ENCODE data around the gene CEP112. TPM values are rescaled to one million over a fixed set of nuclear protein-coding genes. Genes with fewer than 3 reads are reported as not detected.

CEP112 gene
- total RNA-seq, 2 experiments from 2014 or later: 1.2 to 1.5 TPM

DNA sequence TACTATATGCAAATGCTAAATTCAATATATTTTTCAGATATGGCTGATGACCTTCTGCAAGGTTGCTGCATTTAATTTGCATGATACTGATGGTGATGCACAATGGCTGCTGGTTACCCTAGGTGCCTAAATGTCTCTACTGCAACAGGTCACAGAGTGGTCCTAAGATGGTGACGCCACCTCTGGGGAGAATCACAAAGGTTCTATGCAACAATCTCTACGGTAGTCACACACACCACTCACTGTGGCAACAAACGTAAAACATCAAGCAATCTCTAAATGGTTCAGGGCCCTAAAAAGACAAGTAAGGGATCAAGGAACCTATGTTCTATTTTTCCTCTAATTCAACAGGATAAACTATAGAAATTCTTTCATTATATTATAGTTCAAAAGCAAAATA is 293.3 kb downstream of the CEP112 start:
- DNase-seq (no peak), ATAC-seq (no peak)
- TF ChIP-seq, protein P1, sequence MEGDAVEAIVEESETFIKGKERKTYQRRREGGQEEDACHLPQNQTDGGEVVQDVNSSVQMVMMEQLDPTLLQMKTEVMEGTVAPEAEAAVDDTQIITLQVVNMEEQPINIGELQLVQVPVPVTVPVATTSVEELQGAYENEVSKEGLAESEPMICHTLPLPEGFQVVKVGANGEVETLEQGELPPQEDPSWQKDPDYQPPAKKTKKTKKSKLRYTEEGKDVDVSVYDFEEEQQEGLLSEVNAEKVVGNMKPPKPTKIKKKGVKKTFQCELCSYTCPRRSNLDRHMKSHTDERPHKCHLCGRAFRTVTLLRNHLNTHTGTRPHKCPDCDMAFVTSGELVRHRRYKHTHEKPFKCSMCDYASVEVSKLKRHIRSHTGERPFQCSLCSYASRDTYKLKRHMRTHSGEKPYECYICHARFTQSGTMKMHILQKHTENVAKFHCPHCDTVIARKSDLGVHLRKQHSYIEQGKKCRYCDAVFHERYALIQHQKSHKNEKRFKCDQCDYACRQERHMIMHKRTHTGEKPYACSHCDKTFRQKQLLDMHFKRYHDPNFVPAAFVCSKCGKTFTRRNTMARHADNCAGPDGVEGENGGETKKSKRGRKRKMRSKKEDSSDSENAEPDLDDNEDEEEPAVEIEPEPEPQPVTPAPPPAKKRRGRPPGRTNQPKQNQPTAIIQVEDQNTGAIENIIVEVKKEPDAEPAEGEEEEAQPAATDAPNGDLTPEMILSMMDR (IDR thresholded peaks at IDR 0.05): no peak
- H3K36me3 Mint-ChIP-seq (ENCODE audit: low read depth): no peaks in the 10 kb centered on the region
- POLR2A ChIA-PET: no interaction called here
- H3K9me3 Mint-ChIP-seq: no peaks in the 10 kb centered on the region
- no peak overlapping the region for H3K4me3 Mint-ChIP-seq
- H3K4me1 Mint-ChIP-seq (ENCODE audit: low read depth): no peaks in the 10 kb centered on the region
- intact Hi-C loops (cut with micrococcal nuclease): no loop called here
- H3K27ac Mint-ChIP-seq: no peak overlapping the region
- CTCF ChIA-PET: no interaction called here
- H3K27me3 Mint-ChIP-seq: no peaks in the 10 kb centered on the region

DNA sequence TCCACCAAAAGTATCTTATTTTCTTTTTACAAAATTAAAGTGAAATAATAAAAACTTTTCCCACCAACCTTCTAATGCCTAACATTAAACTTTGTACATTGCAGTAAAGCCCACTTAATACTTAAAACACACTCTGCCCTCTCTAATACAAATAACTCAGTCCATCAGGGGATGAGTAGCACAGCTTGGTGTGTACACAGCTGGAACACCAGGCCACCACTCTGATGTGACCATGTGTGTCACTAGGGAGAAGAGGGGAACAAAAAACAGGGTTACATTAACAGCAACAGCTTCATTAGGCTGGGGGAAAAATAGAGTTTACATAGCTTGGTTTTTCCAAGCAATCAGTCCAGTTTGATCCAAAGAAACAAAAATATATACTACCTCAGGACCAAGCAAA is 295.0 kb downstream of the CEP112 start:
- ATAC-seq (no peak), DNase-seq (no peak)
- intact Hi-C loops (cut with micrococcal nuclease): no loop called here
- TF ChIP-seq, protein P1 (IDR thresholded peaks at IDR 0.05): no peak
- no peak overlapping the region for H3K4me3 Mint-ChIP-seq
- no peaks in the 10 kb centered on the region for H3K27me3 Mint-ChIP-seq
- POLR2A ChIA-PET: no interaction called here
- CTCF ChIA-PET: no interaction called here
- H3K4me1 Mint-ChIP-seq (ENCODE audit: low read depth): no peaks in the 10 kb centered on the region
- no peaks in the 10 kb centered on the region for H3K36me3 Mint-ChIP-seq (ENCODE audit: low read depth)
- no peak overlapping the region for H3K27ac Mint-ChIP-seq
- H3K9me3 Mint-ChIP-seq: no peaks in the 10 kb centered on the region

DNA sequence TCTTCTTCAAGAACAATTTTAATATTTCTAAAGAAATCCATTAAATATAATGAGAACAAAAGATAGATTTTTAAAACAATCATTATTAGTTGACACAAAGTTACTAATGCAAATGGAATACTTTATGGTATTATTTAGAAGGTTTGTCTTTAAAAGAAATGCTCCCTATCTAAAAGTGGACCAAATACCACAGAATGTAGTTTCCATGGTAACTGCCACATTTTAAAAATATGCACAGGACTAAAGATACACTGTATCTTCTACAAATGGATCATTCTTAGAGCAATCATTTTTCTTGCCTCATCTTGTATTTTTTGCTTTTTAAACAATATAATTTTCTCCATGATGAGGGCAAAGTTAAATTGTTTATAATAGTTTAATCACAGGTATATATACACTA is 296.0 kb downstream of the CEP112 start:
- no peaks in the 10 kb centered on the region for H3K36me3 Mint-ChIP-seq (ENCODE audit: low read depth)
- no peaks in the 10 kb centered on the region for H3K9me3 Mint-ChIP-seq
- no peak overlapping the region for H3K27ac Mint-ChIP-seq
- no peaks in the 10 kb centered on the region for H3K4me1 Mint-ChIP-seq (ENCODE audit: low read depth)
- ATAC-seq: no peak
- intact Hi-C loops (cut with micrococcal nuclease): no loop called here
- H3K4me3 Mint-ChIP-seq: no peak overlapping the region
- ChIA-PET POLR2A (no interaction called here), CTCF (no interaction called here)
- DNase-seq: no peak
- TF ChIP-seq, protein P1 (IDR thresholded peaks at IDR 0.05): no peak
- no peaks in the 10 kb centered on the region for H3K27me3 Mint-ChIP-seq

DNA sequence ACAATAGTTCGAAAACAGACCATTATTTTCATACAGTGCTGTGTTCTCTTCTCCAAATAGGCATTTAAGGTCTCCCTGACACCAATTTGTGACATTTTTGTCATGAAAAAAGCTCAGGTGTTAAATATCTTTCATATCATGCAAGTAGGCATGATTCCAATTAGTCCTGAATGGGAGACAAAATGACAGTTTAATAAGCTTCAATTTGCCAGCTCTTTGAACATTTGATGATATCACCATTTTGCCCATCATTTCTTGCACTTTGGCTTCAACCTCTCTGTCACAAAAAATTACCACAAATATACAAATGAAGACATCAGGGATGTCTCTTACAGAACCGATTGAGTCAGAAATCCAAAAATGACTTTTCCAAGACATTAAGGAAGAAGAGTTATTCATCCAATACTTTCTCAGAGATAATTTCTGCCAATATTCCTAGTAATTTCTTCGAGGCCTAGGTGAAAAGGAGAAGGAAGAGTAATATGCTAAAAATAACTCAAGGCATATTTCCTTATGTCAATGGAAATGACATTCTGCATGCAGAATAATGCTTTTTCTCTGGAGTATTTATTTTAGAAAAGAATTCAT is 298.1 kb downstream of the CEP112 start:
- DNase-seq: no peak
- TF ChIP-seq, protein P1 (IDR thresholded peaks at IDR 0.05): no peak
- ATAC-seq: no peak
- no peaks in the 10 kb centered on the region for H3K4me1 Mint-ChIP-seq (ENCODE audit: low read depth)
- no peak overlapping the region for H3K4me3 Mint-ChIP-seq
- H3K36me3 Mint-ChIP-seq (ENCODE audit: low read depth): no peaks in the 10 kb centered on the region
- no peaks in the 10 kb centered on the region for H3K27me3 Mint-ChIP-seq
- intact Hi-C loops (cut with micrococcal nuclease): no loop called here
- POLR2A ChIA-PET: no interaction called here
- no peak overlapping the region for H3K27ac Mint-ChIP-seq
- H3K9me3 Mint-ChIP-seq: no peaks in the 10 kb centered on the region
- CTCF ChIA-PET: no interaction called here

DNA sequence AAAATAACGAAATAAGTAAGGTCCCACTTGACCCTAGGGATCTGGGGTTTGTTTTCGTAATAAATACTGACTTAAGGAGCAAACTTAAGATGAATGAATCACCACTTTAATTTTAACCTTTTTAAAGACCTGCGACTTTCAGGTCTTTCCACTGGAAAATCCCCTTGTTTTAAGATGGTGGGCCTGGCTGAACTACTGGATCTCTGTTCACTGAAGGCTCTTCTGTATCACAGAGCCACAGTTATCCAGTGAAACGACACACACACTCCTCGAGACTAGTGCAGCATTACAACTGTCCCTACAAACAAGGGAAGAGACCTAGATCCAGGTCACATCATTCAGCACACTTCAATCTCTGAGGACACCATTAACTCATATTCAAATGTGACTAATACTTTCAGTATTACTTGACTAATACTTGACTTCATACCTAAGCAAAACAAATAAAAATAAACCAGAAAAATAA is 299.0 kb downstream of the CEP112 start:
- ChIA-PET POLR2A (no interaction called here), CTCF (no interaction called here)
- H3K4me1 Mint-ChIP-seq (ENCODE audit: low read depth): no peaks in the 10 kb centered on the region
- ATAC-seq (no peak), DNase-seq (no peak)
- TF ChIP-seq, protein P1 (IDR thresholded peaks at IDR 0.05): no peak
- H3K4me3 Mint-ChIP-seq: no peak overlapping the region
- H3K36me3 Mint-ChIP-seq (ENCODE audit: low read depth): no peaks in the 10 kb centered on the region
- intact Hi-C loops (cut with micrococcal nuclease): no loop called here
- no peak overlapping the region for H3K27ac Mint-ChIP-seq
- H3K27me3 Mint-ChIP-seq: no peaks in the 10 kb centered on the region
- no peaks in the 10 kb centered on the region for H3K9me3 Mint-ChIP-seq

Measured in activated CD8-positive, alpha-beta T cell treated with anti-CD3 and anti-CD28 coated beads for 36 hours (primary cell).